Activated CD8-positive, alpha-beta T cell treated with anti-CD3 and anti-CD28 coated beads, Interleukin-2, amount 10 ng/mL, durations not matched to agents 7 days and 5 days (primary cell): ENCODE results near the gene UBE4A. TPM values are rescaled to one million over a fixed set of nuclear protein-coding genes. Genes with fewer than 3 reads are reported as not detected.

Source experiments
- ATAC-seq: fragments of 150-1000 bp; cut with Tn5 transposase; one replicate; pipeline ENCODE4 v1.10.0; 2021; ENCODE audit warnings: moderate library complexity
- CTCF ChIA-PET: fragments of 350-600 bp; sonication (Branson Sonifier 250); formaldehyde crosslinking; loops from one replicate; lab custom pipeline; 2021; ENCODE audit warnings: antibody characterized with exemption; lab: Charles Lee
- POLR2A ChIA-PET: fragments of 350-600 bp; sonication (Branson Sonifier 250); formaldehyde crosslinking; loops from one replicate; lab custom pipeline; 2021; ENCODE audit warnings: antibody characterized with exemption; lab: Charles Lee
- DNase-seq: peaks from one replicate; pipeline ENCODE4 v3.0.0-alpha.2; 2020
- H3K27ac Mint-ChIP-seq: one replicate; pipeline ENCODE4 v1.8.0; 2021; ENCODE audit warnings: mild to moderate bottlenecking, mixed read lengths
- H3K27me3 Mint-ChIP-seq: one replicate; pipeline ENCODE4 v1.8.0; 2021; ENCODE audit warnings: low read depth, mixed read lengths
- H3K36me3 Mint-ChIP-seq: one replicate; pipeline ENCODE4 v1.8.0; 2021; ENCODE audit warnings: low read depth, mixed read lengths
- H3K4me1 Mint-ChIP-seq: one replicate; pipeline ENCODE4 v1.8.0; 2021; ENCODE audit warnings: low read depth, mixed read lengths
- H3K4me3 Mint-ChIP-seq: one replicate; pipeline ENCODE4 v1.8.0; 2021; ENCODE audit warnings: mild to moderate bottlenecking, mixed read lengths
- H3K9me3 Mint-ChIP-seq: one replicate; pipeline ENCODE4 v1.8.0; 2022; ENCODE audit warnings: mixed read lengths; ENCODE audit not compliant: insufficient read depth
- total RNA-seq, 2 experiments: library from RNA; stranded (reverse); gene quantifications; one replicate each; pipeline ENCODE4 v1.2.3, GENCODE V29; 2021

The UBE4A gene
- total RNA-seq, 2 experiments from 2014 or later: 38.5 to 39.8 TPM

DNA sequence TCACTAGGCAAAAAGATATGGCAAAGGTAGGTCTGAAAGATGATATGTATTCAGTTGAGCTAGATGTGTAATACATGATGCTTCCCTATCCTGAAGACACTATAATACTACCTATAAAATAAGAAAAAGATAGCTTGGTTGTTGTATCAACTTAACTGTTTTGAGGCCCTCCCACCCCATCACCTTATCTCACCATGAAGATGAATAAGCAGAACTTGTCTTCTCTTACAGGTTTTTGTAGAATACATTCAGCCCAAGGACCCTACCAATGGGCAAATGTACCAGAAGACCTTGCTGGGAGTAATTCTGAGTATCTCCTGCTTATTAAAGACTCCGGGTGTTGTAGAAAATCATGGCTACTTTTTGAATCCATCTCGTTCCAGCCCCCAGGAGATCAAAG, 13.9 kb downstream of the UBE4A start:
- Mint-ChIP-seq H3K27ac (no peak overlapping the region), H3K36me3 (peaks cover 80% of the 10 kb centered on the region), H3K9me3 (no peaks in the 10 kb centered on the region), H3K4me1 (peaks cover 2% of the 10 kb centered on the region), H3K27me3 (no peaks in the 10 kb centered on the region), H3K4me3 (no peak overlapping the region)
- ChIA-PET CTCF (interaction anchor here (1.5 kb wide), 1 partner anchor 175 kb away, joined by 3 read pairs; no protein-coding TSS in a partner anchor), POLR2A (no interaction called here)
- ATAC-seq: no peak
- DNase-seq: no peak

DNA sequence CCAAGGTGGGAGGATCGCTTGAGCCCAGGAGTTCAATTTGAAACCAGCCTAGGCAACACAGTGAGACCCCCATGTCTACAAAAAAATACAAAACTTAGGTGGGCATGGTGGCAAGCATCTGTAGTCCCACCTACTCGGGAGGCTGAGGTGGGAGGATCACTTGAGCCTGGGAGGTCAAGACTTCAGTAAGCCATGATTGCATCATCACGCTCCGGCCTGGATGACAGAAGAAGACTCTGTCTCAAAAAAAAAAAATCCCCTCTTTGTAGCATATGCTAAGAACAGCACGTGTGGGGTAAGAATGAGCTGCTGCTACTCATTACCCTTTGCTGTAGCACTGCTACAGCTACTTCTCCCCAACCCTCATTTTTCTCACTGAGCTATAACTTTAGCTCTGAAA, 14.5 kb downstream of the UBE4A start:
- Mint-ChIP-seq H3K4me1 (no peaks in the 10 kb centered on the region), H3K36me3 (peaks cover 79% of the 10 kb centered on the region), H3K27me3 (no peaks in the 10 kb centered on the region), H3K4me3 (no peak overlapping the region), H3K27ac (no peak overlapping the region), H3K9me3 (no peaks in the 10 kb centered on the region)
- ATAC-seq (no peak), DNase-seq (no peak)
- ChIA-PET POLR2A (no interaction called here), CTCF (interaction anchor here (0.7 kb wide), 1 partner anchor 203 kb away, joined by 3 read pairs; no protein-coding TSS in a partner anchor)

GRCh38 chr11:118374729-118375128, 15.3 kb downstream of the UBE4A start:
- ChIA-PET POLR2A (no interaction called here), CTCF (interaction anchor here (0.7 to 1.7 kb wide), 2 partner anchors 10 to 203 kb away, joined by 3 to 6 read pairs; no protein-coding TSS in a partner anchor)
- Mint-ChIP-seq H3K36me3 (peaks cover 78% of the 10 kb centered on the region), H3K4me1 (no peaks in the 10 kb centered on the region), H3K27me3 (no peaks in the 10 kb centered on the region), H3K27ac (no peak overlapping the region), H3K9me3 (no peaks in the 10 kb centered on the region), H3K4me3 (no peak overlapping the region)
- DNase-seq (no peak), ATAC-seq (no peak)

- ChIA-PET POLR2A (interaction anchor here (1.1 kb wide), 1 partner anchor 10 kb away, joined by 5 read pairs; no protein-coding TSS in a partner anchor), CTCF (interaction anchor here (0.7 to 2.9 kb wide), 4 partner anchors 7 to 205 kb away, joined by 3 to 7 read pairs (median 4); no protein-coding TSS in a partner anchor)
- H3K36me3 Mint-ChIP-seq: peaks cover 74% of the 10 kb centered on the region
- H3K4me3 Mint-ChIP-seq: no peak overlapping the region
- DNase-seq: no peak
- H3K4me1 Mint-ChIP-seq: no peaks in the 10 kb centered on the region
- no peaks in the 10 kb centered on the region for H3K27me3 Mint-ChIP-seq
- no peak for ATAC-seq
- peak overlapping the region; percentile 4 for H3K27ac Mint-ChIP-seq
- H3K9me3 Mint-ChIP-seq: no peaks in the 10 kb centered on the region
Measured at GRCh38 chr11:118375978-118376377, 16.6 kb downstream of the UBE4A start.

GRCh38 chr11:118379497-118379896, 20.1 kb downstream of the UBE4A start:
- H3K4me1 Mint-ChIP-seq: no peaks in the 10 kb centered on the region
- POLR2A ChIA-PET: no interaction called here
- no peak for ATAC-seq
- DNase-seq: no peak
- no peak overlapping the region for H3K27ac Mint-ChIP-seq
- peaks cover 74% of the 10 kb centered on the region for H3K36me3 Mint-ChIP-seq
- no peaks in the 10 kb centered on the region for H3K27me3 Mint-ChIP-seq
- CTCF ChIA-PET: interaction anchor here (1.5 kb wide), 1 partner anchor 109 kb away, joined by 4 read pairs; no protein-coding TSS in a partner anchor
- H3K9me3 Mint-ChIP-seq: no peaks in the 10 kb centered on the region
- no peak overlapping the region for H3K4me3 Mint-ChIP-seq

- ChIA-PET CTCF (no interaction called here), POLR2A (no interaction called here)
- ATAC-seq: no peak
- DNase-seq: no peak
- no peaks in the 10 kb centered on the region for H3K9me3 Mint-ChIP-seq
- no peaks in the 10 kb centered on the region for H3K4me1 Mint-ChIP-seq
- H3K27ac Mint-ChIP-seq: peak overlapping the region; percentile 11
- H3K27me3 Mint-ChIP-seq: no peaks in the 10 kb centered on the region
- H3K4me3 Mint-ChIP-seq: no peak overlapping the region
- peaks cover 72% of the 10 kb centered on the region for H3K36me3 Mint-ChIP-seq
Measured at GRCh38 chr11:118380571-118380970, 21.2 kb downstream of the UBE4A start.

DNA sequence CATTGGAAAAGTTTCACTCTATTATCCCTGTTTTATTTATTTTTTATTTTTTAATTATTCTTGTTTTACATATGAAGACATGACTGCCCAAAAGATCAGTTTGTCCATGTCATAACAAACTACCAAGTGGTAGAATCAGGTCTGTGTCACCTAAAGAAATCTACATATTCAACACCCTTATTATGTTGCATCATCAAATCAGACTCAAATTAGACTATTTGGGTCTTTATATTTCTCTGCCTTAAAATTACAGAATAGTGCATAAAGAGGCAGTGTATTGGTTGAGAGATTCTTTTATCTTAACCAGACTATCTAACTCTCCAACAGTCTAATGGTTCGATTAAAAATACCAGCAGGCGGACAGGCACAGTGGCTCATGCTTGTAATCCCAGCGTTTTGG, 23.6 kb downstream of the UBE4A start:
- H3K36me3 Mint-ChIP-seq: peaks cover 75% of the 10 kb centered on the region
- H3K9me3 Mint-ChIP-seq: no peaks in the 10 kb centered on the region
- H3K4me3 Mint-ChIP-seq: no peak overlapping the region
- ChIA-PET CTCF (no interaction called here), POLR2A (no interaction called here)
- H3K27ac Mint-ChIP-seq: no peak overlapping the region
- no peaks in the 10 kb centered on the region for H3K27me3 Mint-ChIP-seq
- H3K4me1 Mint-ChIP-seq: no peaks in the 10 kb centered on the region
- DNase-seq (no peak), ATAC-seq (no peak)

DNA sequence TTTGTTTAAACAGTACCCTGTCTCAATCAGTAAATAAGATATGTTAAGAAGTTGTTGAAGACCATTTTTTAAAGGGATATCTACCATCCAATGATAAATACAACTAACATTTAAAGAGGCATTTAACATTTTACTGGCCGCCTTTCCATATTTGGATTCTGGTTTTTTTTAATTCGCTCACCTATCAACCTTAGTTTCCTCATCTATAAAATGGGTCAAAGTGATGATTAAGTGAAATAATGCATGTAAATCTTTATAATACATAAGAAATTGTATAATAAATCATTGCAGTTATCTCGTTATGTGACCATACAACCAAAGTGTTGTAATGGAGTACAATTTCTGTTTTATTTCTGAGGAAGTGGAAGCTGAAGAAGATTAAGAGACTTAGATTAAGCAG, 24.3 kb downstream of the UBE4A start:
- H3K36me3 Mint-ChIP-seq: peaks cover 75% of the 10 kb centered on the region
- CTCF ChIA-PET: interaction anchor here (1.3 kb wide), 1 partner anchor 103 kb away, joined by 3 read pairs; no protein-coding TSS in a partner anchor

GRCh38 chr11:118396097-118396501, 36.7 kb downstream of the UBE4A start:
- ATAC-seq: peak; percentile 10
- H3K27ac Mint-ChIP-seq: peak overlapping the region; percentile 91
- no peaks in the 10 kb centered on the region for H3K9me3 Mint-ChIP-seq
- H3K4me3 Mint-ChIP-seq: peak overlapping the region; percentile 51
- H3K36me3 Mint-ChIP-seq: peaks cover 56% of the 10 kb centered on the region
- ChIA-PET POLR2A (no interaction called here), CTCF (interaction anchor here (0.8 to 1.3 kb wide), 2 partner anchors 92 to 96 kb away, joined by 3 read pairs; no protein-coding TSS in a partner anchor)
- H3K27me3 Mint-ChIP-seq: no peaks in the 10 kb centered on the region
- peaks cover 58% of the 10 kb centered on the region for H3K4me1 Mint-ChIP-seq
- peak; percentile 38 for DNase-seq

More for the DNA sequence above, 24.3 kb downstream of the UBE4A start:
- Mint-ChIP-seq H3K9me3 (no peaks in the 10 kb centered on the region), H3K27ac (peak overlapping the region; percentile 15), H3K4me3 (no peak overlapping the region), H3K27me3 (no peaks in the 10 kb centered on the region), H3K4me1 (no peaks in the 10 kb centered on the region)
- DNase-seq (no peak), ATAC-seq (no peak)
- POLR2A ChIA-PET: no interaction called here

DNA sequence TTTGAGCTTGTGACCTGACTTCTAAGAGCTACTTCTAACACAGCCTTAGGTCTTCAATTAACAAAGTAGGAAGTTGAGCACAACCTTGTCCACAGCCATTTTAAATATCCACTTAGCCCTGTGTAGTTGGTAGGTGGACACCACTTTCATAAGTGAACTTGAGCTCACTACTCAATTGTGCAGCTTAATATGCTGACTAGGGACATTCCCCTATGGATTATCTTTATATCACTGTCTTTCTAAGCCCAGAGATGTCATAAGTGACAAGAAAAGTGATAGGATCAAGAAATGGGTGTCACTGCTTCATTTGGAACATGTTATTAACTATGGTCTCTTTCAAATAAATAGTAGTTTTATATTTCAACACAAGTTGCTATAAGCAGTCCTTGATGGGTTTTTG, 38.0 kb downstream of the UBE4A start:
- no peaks in the 10 kb centered on the region for H3K27me3 Mint-ChIP-seq
- no peak for DNase-seq
- POLR2A ChIA-PET: interaction anchor here (0.6 to 3.6 kb wide), 3 partner anchors 38 to 92 kb away, joined by 3 to 24 read pairs (median 3); partner anchors contain the start of gene KMT2A
- no peak overlapping the region for H3K4me3 Mint-ChIP-seq
- peak overlapping the region; percentile 65 for H3K27ac Mint-ChIP-seq
- H3K36me3 Mint-ChIP-seq: peaks cover 59% of the 10 kb centered on the region
- H3K4me1 Mint-ChIP-seq: peaks cover 59% of the 10 kb centered on the region
- H3K9me3 Mint-ChIP-seq: no peaks in the 10 kb centered on the region
- no peak for ATAC-seq
- CTCF ChIA-PET: interaction anchor here (1.4 to 3.1 kb wide), 6 partner anchors 34 to 102 kb away, joined by 3 to 18 read pairs (median 6); partner anchors contain the start of gene KMT2A

GRCh38 chr11:118398791-118399559, 39.6 kb downstream of the UBE4A start:
- ChIA-PET POLR2A (interaction anchor here (0.6 to 3.6 kb wide), 13 partner anchors 22 to 696 kb away, joined by 3 to 24 read pairs (median 4); partner anchors contain the start of genes CD3D, CD3E, DDX6 and JAML), CTCF (interaction anchor here (0.5 to 3.1 kb wide), 18 partner anchors 22 to 292 kb away, joined by 3 to 18 read pairs (median 3); partner anchors contain the start of genes ARCN1, CD3E and KMT2A)
- peak; percentile 80 for DNase-seq
- Mint-ChIP-seq H3K9me3 (no peaks in the 10 kb centered on the region), H3K27ac (peak overlapping the region; percentile 100), H3K4me3 (peak overlapping the region; percentile 98), H3K4me1 (peaks cover 65% of the 10 kb centered on the region), H3K27me3 (no peaks in the 10 kb centered on the region), H3K36me3 (peaks cover 55% of the 10 kb centered on the region)
- peak; percentile 83 for ATAC-seq
